ENCODE results near the gene LDLR. TPM values are rescaled to one million over a fixed set of nuclear protein-coding genes. Genes with fewer than 3 reads are reported as not detected.

The LDLR gene
- total and polyA plus RNA-seq, 2 donors (not counting 3 experiments of a cell fraction or from before 2014, with no cell fraction given) = 142 to 174 TPM

DNA sequence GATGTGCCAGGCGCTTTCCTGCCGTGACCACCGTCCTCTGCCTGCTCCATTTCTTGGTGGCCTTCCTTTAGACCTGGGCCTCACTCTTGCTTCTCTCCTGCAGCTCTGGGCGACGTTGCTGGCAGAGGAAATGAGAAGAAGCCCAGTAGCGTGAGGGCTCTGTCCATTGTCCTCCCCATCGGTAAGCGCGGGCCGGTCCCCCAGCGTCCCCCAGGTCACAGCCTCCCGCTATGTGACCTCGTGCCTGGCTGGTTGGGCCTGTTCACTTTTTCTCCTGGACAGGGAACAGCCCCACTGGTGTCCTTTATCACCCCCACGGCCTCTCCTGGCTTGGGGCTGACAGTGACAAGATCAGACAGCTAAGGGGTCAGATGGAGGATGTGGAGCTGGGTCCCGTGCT lies 38.6 kb downstream of the LDLR start:
- no peaks in the 10 kb centered on the region for H3K9me1 ChIP-seq (replicated peaks; ENCODE audit: control insufficient read depth, extremely low read depth, insufficient read depth, low read length)
- POLR2A ChIA-PET = no interaction called here
- H3K36me3 ChIP-seq (ENCODE audit: control insufficient read depth in 2 of 2, extremely low read depth in 1 of 2, insufficient read depth in 2 of 2, low read length in 2 of 2) = peaks cover 27 to 41% of the 10 kb centered on the region in 2 experiments
- dilution Hi-C loops (cut with MboI; ENCODE audit: extremely low pct_ligation_motif_present, low sequenced_read_pairs) = no loop called here
- CTCF ChIA-PET = interaction anchor here (4.7 kb wide), 1 partner anchor 77 kb away, joined by 116 read pairs; no protein-coding TSS in a partner anchor
- H3K79me2 ChIP-seq (ENCODE audit: control insufficient read depth, insufficient read depth, low read length) = peaks cover 14% of the 10 kb centered on the region
- H3K27me3 ChIP-seq (ENCODE audit: control insufficient read depth in 2 of 2, insufficient read depth in 2 of 2, low read length in 2 of 2) = no peaks in the 10 kb centered on the region
- BruUV-seq (replicated peaks) = no TSS peak
- FAIRE-seq (no peak), DNase-seq (ENCODE audit: low read depth, low spot score) (no peak)
- no peak overlapping the region for H3K27ac ChIP-seq (ENCODE audit: insufficient read depth, low read depth, low read length)
- no peaks in the 10 kb centered on the region for H4K20me1 ChIP-seq (replicated peaks; ENCODE audit: control insufficient read depth, extremely low read depth, insufficient read depth, low read length)
- H3K4me3 ChIP-seq (replicated peaks in 1 of 3; ENCODE audit: insufficient read depth in 1 of 3, low read depth in 1 of 3, low read length in 3 of 3) = no peak overlapping the region
- peaks cover 10% of the 10 kb centered on the region for H3K4me1 ChIP-seq (ENCODE audit: control insufficient read depth, extremely low read depth, insufficient read depth, low read length)
- no peak overlapping the region for H2AFZ ChIP-seq (ENCODE audit: low read depth, low read length)
- TF ChIP-seq FOS (IDR thresholded peaks at IDR 0.05; ENCODE audit: borderline replicate concordance, insufficient read depth, low read length) (no peak), EZH2 (IDR thresholded peaks at IDR 0.05; ENCODE audit: borderline replicate concordance, low read depth, low read length, severe bottlenecking) (no peak)
- no peaks in the 10 kb centered on the region for H3K9me3 ChIP-seq (replicated peaks; ENCODE audit: control insufficient read depth, insufficient read depth, low read length)
- H3K4me2 ChIP-seq (ENCODE audit: insufficient read depth, low read length) = no peak overlapping the region
- no peak overlapping the region for H3K9ac ChIP-seq (replicated peaks; ENCODE audit: extremely low read depth, insufficient read depth, low read length)
- intact Hi-C loops (cut with micrococcal nuclease) = no loop called here

GRCh38 chr19:11130824-11131455 lies 41.7 kb downstream of the LDLR start:
- Histone ChIP-seq H3K36me3 (ENCODE audit: control insufficient read depth in 2 of 2, extremely low read depth in 1 of 2, insufficient read depth in 2 of 2, low read length in 2 of 2) (peaks cover 22 to 36% of the 10 kb centered on the region in 2 experiments), H3K27ac (ENCODE audit: insufficient read depth, low read depth, low read length) (peak overlapping the region; percentile 29), H3K9me3 (replicated peaks; ENCODE audit: control insufficient read depth, insufficient read depth, low read length) (no peaks in the 10 kb centered on the region), H4K20me1 (replicated peaks; ENCODE audit: control insufficient read depth, extremely low read depth, insufficient read depth, low read length) (no peaks in the 10 kb centered on the region), H3K9ac (replicated peaks; ENCODE audit: extremely low read depth, insufficient read depth, low read length) (no peak overlapping the region), H3K9me1 (replicated peaks; ENCODE audit: control insufficient read depth, extremely low read depth, insufficient read depth, low read length) (no peaks in the 10 kb centered on the region), H3K4me1 (ENCODE audit: control insufficient read depth, extremely low read depth, insufficient read depth, low read length) (peaks cover 10% of the 10 kb centered on the region), H3K4me2 (ENCODE audit: insufficient read depth, low read length) (no peak overlapping the region), H3K4me3 (replicated peaks in 1 of 3; ENCODE audit: insufficient read depth in 1 of 3, low read depth in 1 of 3, low read length in 3 of 3) (no peak overlapping the region), H2AFZ (ENCODE audit: low read depth, low read length) (no peak overlapping the region), H3K27me3 (ENCODE audit: control insufficient read depth in 2 of 2, insufficient read depth in 2 of 2, low read length in 2 of 2) (no peaks in the 10 kb centered on the region), H3K79me2 (ENCODE audit: control insufficient read depth, insufficient read depth, low read length) (peaks cover 13% of the 10 kb centered on the region)
- dilution Hi-C loops (cut with MboI; ENCODE audit: extremely low pct_ligation_motif_present, low sequenced_read_pairs) = no loop called here
- DNase-seq (ENCODE audit: low read depth, low spot score) = peak; percentile 87
- no TSS peak for BruUV-seq (replicated peaks)
- FAIRE-seq = peak; percentile 72
- POLR2A ChIA-PET = no interaction called here
- intact Hi-C loops (cut with micrococcal nuclease) = loop anchor here (1.0 to 2.0 kb wide), 3 partner anchors 37 to 94 kb away; no protein-coding TSS in a partner anchor
- CTCF ChIA-PET = interaction anchor here (0.8 to 2.5 kb wide), 7 partner anchors 34 to 95 kb away, joined by 3 to 17 read pairs (median 5); no protein-coding TSS in a partner anchor
- TF ChIP-seq CTCF (IDR thresholded peaks at IDR 0.05; ENCODE audit: extremely low read depth in 1 of 2, insufficient read depth in 1 of 2, low read depth in 1 of 2, low read length in 2 of 2) (peak; percentile 84 to 96), JUN (IDR thresholded peaks at IDR 0.05; ENCODE audit: borderline replicate concordance, insufficient read depth, insufficient read length, low read depth) (no peak), POLR2AphosphoS5 (IDR thresholded peaks at IDR 0.05; ENCODE audit: insufficient read depth, low read depth, low read length) (peak; percentile 72), FOS (IDR thresholded peaks at IDR 0.05; ENCODE audit: borderline replicate concordance, insufficient read depth, low read length) (peak; percentile 29)
- TF ChIP-seq, protein P1, sequence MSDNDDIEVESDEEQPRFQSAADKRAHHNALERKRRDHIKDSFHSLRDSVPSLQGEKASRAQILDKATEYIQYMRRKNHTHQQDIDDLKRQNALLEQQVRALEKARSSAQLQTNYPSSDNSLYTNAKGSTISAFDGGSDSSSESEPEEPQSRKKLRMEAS (IDR thresholded peaks at IDR 0.05; ENCODE audit: insufficient read depth, insufficient read length) = no peak

All from endothelial cell of umbilical vein (primary cell).